D721Med (cell line): ENCODE data around the gene IDE.
"Not testable (repeated sequence)": the region's sequence is repeated elsewhere in the genome, so short reads cannot be mapped to it uniquely, and the experiment has no call there.

ENCODE experiments used
- DNase-seq: peaks from one replicate; pipeline ENCODE4 v3.0.0; 2011; ENCODE audit warnings: low spot score; ENCODE audit not compliant: insufficient read length
- FAIRE-seq: peaks from 2 replicates; lab custom pipeline; 2011; peaks lifted over from hg19 to GRCh38; lab: Jason Lieb, UNC
- TF ChIP-seq, protein P1 (sequence below): IDR thresholded peaks from 2 replicates; pipeline ENCODE4 v1.5.1; 2012; ENCODE audit warnings: mild to moderate bottlenecking, control low read depth; ENCODE audit not compliant: insufficient read depth; ENCODE audit errors: missing control alignments

Gene IDE

DNA sequence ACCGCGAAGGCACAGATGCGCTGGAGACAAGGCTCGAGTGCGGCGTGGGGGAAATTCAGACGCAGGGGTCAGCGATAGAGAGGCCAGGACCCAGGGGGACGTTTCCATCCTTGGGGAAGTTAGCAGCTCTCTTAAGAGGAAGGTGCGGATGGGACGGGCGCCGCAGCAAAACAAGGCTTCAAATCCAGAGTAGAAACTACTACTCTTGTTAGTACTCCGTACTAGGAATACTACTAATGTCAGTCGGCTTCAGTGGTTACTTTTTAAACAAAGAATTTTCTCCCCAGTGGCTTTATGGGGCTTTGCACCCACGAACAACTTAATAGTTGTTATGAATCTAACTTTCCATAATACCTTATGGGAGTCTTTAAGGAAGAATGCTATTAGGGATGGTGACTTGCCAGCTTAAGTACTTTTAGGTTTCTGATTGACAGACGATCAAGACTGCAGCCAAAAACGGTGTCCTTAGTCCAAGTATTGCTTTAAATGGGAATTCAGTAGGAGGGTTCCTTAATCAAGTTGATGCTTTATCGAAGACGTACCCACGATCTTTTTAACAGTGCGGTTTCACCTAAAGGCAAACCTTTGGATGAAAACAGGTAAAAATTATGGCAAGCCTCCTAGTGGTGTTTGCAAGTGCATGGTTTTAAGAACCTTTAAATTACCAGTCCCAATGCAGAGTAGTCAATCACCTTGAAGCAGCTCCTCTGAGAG is 812 bp upstream of the IDE start:
- FAIRE-seq (no peak), DNase-seq (no peak)
- TF ChIP-seq, protein P1, sequence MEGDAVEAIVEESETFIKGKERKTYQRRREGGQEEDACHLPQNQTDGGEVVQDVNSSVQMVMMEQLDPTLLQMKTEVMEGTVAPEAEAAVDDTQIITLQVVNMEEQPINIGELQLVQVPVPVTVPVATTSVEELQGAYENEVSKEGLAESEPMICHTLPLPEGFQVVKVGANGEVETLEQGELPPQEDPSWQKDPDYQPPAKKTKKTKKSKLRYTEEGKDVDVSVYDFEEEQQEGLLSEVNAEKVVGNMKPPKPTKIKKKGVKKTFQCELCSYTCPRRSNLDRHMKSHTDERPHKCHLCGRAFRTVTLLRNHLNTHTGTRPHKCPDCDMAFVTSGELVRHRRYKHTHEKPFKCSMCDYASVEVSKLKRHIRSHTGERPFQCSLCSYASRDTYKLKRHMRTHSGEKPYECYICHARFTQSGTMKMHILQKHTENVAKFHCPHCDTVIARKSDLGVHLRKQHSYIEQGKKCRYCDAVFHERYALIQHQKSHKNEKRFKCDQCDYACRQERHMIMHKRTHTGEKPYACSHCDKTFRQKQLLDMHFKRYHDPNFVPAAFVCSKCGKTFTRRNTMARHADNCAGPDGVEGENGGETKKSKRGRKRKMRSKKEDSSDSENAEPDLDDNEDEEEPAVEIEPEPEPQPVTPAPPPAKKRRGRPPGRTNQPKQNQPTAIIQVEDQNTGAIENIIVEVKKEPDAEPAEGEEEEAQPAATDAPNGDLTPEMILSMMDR: no peak

DNA sequence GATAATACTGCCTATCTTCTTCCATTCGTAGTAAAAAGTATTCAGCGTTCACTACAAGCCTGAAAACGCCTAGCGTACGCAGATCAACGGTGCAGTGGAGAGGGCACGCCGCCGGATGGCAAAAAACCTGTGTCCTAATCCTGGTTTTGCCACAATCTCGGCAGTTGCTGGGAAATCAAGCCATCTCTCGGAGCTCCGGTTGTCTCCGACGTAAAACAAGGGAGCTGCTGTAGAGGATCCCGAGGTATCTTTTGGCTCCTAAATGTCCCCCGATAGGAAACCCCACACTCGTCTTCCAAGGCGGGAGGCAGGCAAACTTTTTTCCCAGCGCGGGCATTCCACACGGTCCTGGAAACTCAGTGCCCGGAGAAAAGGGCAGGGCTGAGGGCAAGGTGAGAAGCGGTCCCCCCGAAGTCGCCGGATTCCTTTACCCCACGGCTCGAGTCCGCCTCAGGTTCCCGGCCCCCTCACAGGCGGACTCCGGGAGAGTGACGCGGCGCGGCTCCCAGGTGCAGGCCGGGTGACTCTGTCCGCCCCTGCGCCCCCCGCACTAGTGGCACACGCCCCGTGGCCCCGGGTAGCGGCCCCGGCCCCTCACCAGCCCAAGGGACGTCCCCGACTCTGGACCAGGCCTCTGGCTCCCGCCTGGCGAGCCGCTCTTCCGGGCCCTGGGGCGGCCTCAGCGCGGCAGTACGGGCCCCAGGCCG is 649 bp downstream of the IDE start:
- DNase-seq: no peak
- no peak for FAIRE-seq
- TF ChIP-seq, protein P1: no peak

DNA sequence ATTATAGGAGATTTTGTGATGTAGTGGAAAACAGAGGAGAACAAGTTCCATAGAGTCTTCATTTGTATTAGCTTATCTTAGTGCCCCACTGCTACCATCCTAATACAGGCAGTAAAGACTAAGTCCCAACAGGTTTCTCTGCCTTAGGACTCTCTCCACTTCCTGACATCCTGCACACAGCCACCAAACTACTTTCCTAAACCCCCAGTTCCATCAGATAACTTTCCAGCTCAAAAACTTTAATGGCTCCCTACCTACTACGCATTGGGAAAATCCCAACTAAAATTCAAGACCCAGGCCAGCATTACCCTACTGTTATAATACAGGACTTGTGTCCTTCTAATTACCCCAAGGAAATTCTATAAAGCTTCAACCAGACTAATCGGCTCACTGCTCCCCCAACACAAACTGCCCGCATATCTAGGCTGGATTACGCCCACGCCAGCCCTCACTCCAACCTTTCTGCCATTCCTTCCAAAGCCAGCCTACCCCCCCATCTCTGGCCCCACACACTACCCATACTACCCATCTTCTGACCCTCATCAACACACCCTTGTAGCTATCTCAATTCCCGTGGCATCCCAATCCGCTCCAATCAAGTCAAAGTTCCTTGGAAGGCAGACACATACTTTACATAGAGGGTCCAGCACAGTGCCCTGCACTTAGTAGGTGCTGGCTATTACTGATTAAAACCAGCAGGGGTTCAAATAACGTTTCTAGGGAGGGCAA is 1.4 kb downstream of the IDE start:
- DNase-seq (no peak), FAIRE-seq (no peak)

DNA sequence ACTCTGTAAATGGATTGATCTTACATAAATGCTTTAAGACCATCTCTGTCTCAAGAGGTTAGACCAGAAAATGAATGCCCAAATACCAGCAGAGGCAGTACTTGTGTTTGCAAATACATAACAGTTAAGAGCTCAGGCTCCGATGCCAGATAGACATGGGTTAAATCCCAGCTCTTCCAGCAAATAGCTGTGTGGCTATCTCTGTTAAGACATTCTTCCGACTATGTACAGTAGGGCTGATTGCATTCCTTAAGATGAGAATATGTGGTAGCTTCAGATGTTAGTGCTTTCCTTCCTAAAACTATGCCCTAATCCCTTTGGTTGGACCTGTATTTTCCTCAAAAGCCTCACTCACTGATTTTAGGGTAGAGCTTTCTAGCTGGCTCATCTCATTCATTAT is 2.2 kb downstream of the IDE start:
- FAIRE-seq: peak; percentile 32
- TF ChIP-seq, protein P1: no peak
- DNase-seq: no peak

More for the DNA sequence above, 1.4 kb downstream of the IDE start:
- TF ChIP-seq, protein P1: no peak

DNA sequence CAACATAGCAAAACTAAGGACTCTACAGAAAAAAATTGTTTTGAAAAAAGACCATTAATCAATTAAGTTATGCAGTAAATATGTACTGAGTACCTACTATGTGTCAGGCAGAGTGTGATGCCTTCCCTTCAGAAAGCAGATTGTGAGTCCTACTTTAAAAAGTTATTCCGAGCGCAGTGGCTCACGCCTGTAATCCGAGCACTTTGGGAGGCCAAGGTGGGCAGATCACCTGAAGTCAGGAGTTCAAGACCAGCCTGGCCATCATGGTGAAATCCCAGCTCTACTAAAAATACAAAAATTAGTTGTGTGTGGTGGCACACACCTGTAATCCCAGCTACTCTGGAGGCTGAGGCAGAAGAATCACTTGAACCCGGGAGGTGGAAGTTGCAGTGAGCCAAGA is 4.2 kb downstream of the IDE start:
- not testable (repeated sequence) for DNase-seq, FAIRE-seq

DNA sequence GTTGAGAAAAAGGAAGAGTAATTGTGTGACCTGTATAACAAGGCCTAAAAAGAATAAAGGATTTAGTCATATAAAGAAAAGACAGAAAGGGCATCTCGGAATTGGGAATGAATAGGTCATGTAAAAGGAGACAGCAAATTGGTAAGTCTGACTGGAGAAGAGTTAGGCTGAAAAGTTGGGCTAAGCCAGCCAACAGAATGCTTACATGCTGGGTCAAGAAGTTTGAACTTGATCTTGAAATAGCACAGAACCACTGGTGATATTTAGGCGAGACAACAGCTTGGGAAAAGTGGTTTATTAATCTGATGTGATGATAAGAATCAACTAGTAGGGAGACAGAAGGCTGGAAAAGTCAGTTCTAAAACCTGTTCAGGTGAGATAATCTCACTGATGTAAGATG is 4.8 kb downstream of the IDE start:
- DNase-seq (no peak), FAIRE-seq (no peak)
- TF ChIP-seq, protein P1: no peak

DNA sequence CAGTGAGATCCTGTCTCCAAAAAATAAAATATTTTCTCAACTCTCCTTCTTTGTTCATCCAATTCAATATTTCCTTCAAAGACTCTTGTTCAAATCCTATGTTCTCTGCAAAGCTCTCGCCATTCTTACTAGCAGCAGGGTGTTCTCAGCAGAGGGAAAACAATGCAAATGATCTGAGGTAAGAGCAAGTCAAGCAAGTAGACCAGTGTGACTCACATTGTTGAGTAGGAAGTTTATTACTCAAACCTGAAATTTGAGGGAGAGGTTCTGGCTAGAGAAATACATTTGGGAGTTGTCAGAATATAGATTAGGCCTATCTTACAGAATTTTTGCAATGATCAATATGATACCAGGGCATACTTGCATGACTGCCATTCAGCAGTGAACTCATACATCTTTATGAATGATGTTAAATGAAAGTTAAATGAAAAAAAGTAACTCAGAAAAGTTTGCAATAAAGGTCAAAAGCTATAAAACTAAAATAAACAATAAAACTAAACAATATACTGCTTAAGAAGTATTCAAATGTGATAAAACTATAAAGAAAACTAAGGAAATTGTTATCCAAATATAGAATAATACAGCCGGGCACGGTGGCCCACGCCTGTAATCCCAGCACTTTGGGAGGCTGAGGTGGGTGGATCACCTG is 5.8 kb downstream of the IDE start:
- DNase-seq (no peak), FAIRE-seq (no peak)
- TF ChIP-seq, protein P1: no peak
